HG02943 (cell line): ENCODE results near the gene NEDD9.

Source experiments
- ATAC-seq: cut with Tn5 transposase; IDR thresholded peaks from one replicate; pipeline ENCODE4 v1.9.1; 2021; ENCODE audit warnings: mild to moderate bottlenecking, low read depth, moderate library complexity; ENCODE audit not compliant: unreplicated experiment

NEDD9 gene, protein sequence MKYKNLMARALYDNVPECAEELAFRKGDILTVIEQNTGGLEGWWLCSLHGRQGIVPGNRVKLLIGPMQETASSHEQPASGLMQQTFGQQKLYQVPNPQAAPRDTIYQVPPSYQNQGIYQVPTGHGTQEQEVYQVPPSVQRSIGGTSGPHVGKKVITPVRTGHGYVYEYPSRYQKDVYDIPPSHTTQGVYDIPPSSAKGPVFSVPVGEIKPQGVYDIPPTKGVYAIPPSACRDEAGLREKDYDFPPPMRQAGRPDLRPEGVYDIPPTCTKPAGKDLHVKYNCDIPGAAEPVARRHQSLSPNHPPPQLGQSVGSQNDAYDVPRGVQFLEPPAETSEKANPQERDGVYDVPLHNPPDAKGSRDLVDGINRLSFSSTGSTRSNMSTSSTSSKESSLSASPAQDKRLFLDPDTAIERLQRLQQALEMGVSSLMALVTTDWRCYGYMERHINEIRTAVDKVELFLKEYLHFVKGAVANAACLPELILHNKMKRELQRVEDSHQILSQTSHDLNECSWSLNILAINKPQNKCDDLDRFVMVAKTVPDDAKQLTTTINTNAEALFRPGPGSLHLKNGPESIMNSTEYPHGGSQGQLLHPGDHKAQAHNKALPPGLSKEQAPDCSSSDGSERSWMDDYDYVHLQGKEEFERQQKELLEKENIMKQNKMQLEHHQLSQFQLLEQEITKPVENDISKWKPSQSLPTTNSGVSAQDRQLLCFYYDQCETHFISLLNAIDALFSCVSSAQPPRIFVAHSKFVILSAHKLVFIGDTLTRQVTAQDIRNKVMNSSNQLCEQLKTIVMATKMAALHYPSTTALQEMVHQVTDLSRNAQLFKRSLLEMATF

DNA sequence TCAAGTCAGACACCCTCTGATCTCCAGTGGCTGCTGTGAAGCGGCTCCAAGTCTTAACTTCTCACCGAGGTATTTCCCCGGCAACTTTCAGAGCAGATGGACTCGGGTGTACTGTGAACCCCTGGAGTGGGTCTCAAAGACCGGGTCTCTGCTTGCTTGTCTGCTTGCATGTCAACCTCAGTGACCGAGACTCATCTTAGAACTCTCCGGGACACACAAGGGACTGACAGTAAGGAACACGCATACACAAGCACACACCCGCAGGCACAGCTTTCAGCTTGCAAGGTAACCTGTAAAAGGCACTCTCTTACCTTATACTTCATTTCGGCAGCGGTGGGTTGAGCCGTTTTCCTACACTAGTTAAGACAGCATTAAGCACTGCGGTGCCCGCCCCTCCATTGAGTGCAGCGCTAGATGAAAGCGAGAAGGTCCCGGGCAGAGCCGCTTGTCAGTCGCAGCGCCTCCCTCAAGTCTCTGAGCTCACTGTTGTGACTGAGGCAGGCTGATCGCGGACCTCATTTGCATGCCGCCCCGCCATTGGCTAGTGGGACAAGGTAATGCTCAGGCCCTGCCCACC, at the start of gene NEDD9:
Gene NEDD9, minus strand, starts transcription at position 476 of the 577 bp plus-strand sequence. Its CDS starts 153 bp downstream, at position 323.
- peak; percentile 98 for ATAC-seq

DNA sequence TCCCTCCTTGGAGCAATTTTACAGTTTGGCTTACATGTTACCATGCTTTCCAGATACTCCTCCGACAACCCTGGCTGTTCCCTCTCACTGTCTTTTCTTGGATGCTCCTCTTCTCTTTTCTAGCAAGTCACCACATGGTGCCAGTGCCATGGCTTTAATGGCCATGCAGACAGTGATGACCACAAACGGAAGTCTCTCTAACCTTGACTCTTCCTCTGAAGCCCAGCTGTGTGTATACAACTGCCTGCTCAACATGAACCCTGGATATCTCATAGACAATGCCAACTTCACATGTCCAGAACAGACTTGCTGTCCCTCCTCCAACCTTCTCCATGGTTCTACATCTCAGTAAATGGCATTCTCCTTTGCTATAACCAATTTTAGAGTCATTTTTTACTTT, 49.8 kb upstream of the NEDD9 start:
- ATAC-seq, result no peak

DNA sequence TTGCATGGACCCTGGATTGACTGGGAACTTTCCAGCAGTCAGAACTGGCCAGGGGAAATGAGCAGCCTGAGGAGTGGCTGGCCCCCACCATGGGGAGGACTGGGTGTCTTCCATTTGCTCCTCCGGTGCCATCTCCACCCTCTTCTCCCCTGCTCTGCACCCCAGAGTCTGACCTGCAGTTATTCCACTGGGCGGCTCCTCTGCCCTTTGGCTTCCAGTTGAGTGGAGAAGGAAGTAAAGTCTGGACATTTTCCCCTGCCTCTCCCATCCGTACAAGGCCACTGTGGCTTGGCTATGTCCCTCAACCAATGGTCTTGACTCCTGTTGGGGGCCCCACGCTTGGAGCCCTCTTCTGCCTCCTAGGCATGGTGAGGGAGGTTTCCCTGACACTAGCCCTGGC, 47.9 kb upstream of the NEDD9 start:
- ATAC-seq, result no peak

DNA sequence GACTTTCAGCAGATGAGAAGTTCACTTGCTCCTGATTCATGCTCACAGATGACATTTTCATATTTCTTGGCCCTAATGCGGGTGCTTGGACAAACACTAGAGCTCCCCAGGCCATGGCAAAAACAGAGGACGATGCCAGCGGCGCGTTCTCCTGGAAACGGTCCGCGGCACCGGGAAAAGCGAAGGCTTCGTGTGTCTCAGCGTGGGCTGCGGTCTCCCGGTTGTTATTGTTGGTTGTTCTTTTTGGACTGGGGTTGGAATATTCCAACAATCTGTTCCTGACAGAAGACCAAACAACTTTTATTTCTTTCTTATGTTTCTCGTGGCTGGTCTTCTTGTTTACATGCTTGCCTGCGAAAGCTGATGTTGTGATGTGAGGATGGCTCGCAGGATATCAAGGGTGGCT, 46.8 kb upstream of the NEDD9 start:
- no peak for ATAC-seq

DNA sequence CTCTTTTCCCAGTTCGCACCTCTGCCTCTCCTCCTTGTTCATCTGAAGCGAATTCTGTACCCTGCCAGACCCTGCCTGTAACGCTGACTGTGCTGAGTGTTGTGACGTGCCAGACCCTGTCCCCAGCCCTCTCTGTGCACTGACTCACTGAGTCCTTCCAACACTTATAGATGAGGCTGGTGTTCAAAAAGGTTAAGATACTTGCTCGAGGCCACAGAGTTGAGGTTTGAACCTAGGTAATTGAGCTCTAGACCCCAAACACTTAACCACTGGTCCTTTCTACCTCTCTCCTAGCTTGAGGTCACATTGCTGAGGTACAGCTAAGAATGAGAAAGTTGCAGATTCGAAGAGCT, 45.7 kb upstream of the NEDD9 start:
- no peak for ATAC-seq

DNA sequence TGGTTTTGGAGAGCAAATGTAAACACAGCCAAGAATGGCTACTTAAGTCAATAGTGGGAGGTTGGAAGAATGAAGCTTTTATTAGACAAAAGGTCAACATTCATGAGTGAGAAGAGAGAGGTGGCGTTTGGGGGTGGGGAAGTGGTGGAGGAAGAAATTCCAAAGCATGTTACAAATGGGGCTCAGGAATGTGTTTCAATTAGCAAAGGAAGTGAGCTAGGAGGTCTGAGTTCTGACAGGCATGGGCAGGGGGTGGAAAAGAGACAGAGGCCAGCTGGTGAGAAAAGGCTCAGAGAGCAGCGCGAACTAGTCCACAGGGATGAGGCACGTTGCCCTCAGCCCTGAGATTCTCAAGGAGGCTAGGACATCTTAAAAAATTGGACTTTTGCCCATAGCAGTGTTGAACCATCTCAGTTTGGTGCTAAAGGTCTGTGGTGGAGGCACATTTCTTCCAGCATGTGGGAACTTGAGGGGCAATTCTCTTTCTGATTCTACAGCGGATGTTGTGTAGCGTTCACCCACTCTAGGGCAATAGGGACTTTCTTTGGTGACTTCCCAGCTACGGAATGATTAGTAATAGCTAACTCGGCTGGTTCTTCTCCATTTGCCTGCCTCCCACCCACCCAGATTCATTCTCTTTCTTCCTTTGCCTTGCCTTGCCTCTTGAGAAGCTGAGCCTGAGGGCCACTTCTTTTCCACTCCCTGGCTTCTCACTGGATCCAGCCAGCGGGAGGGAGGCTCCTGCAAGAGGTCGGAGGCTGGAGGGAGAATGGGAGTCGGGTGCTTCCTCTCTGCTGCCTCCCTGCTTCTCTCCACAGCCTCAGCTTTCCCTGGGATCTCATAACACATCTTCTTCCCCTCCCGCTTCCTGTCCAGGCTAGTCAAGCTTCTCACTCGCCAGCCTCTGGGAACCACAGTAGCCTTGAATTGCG, 45.1 kb upstream of the NEDD9 start:
- no peak for ATAC-seq

DNA sequence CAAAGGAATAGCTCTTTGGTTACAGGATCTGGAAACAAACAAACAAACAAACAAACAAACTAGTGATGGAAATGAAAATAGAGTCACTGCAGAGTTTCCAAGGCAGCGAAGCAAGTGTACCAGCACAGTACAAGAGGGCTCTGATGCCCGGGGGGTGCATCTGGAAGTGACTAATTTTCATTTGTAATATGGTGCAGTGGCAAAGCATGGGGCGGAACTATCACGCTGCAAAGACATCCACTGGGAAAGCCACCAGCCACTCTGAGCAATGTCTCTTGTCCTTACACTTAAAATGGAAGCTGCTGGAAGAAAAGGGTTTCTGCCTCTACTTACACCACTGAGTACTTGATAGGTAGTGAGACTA, 44.4 kb upstream of the NEDD9 start:
- ATAC-seq, result no peak

DNA sequence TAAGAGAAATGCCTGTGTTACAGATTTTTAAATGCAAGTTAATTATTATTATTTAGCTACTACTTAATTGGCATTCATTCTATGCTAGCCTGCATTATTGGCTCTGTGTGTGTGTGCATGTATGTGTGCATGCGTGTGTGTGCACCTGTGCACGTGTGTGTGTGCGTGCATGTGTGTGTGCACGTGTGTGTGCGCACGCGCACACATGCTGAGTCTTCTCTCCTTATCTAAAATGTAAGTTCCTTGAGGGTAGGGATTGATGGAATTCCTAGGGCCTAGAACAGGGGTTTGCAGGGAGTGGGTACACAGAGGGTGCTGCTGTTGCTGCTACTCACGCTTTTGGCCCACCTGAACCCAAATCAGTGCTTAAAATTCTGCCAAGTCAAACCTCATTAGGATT, 43.8 kb upstream of the NEDD9 start:
- ATAC-seq, result no peak

DNA sequence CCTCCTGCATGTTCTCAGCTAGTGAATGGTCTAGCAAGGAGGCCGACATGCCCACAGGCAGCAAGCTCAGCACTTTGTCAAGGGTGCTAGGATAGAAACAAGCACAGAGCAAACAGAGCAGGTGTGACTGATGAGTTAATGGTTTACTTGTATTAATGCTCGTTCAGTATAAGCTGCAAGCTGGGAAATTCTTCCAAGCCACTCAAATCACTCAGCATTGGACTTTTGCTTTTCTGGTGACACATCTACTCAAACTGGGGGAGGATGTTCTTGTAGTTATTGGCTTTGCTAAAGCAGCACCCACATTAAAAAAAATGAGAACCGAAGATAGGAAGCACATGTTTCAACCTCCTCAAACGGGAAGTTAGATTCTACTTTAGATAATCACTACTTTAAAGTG, 43.1 kb upstream of the NEDD9 start:
- ATAC-seq, result peak; percentile 73

DNA sequence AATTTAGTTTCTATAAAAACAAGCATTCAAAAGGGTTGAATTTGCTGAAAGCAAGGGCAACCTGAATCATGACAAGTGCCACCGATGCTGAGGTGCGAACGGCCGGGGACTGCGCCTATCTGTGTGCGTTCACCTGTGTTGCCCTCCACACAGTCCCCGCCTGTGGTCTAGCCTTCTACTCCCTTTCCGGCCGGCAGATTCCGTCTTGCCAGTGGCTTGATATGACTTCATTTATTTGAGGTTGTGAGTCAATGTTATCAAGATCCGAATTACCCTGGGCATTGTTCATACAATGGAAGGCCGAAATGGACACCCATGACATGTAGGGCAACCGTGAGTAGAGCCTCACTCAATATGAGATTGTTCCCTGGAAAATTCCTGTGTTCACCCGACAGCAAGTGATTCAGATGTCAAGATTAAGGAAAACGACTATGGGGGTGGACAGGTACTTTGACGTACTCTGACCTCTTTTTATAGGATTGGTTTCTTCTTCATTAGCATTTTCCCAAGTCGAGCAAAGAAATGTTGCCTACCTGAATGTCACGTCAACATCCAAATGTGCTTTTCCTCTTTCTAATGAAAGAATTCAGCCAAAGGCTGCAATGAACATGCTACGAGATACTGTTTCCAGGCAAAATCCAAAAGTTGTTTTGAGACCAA, 41.1 kb upstream of the NEDD9 start:
- no peak for ATAC-seq

DNA sequence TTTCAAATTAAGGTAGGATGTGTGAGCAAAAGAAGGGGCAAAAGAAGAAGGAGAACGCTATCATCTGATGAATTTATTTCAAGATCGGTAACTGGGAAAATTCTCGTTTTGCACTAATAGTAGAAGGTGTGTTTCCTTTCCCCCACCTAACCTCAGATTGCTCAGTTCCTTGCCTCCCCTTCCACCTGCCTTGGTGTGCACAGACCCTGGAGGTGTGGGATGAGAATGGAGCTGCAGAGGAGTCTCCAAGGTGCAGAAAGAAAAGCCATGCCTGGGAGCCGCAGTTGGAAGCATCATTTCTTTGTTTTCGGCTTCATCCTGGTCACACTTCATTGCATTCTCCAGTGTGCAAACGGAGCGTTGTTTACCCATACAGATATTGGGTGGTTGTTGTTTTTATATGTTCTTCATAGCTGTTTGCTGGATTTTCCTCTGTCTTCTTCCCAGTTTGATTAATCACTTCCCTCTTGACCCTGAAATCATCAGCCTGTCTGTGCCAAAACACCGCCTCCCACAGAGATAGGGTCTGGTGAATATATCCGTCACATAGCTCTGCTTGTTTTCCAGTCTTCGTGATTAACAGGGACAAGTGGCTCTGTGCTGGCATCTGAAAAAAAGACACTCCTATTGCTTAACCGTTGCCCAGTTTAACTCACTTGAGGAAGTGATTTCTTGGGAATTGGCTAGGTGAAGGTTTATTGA, 40.2 kb upstream of the NEDD9 start:
- no peak for ATAC-seq

DNA sequence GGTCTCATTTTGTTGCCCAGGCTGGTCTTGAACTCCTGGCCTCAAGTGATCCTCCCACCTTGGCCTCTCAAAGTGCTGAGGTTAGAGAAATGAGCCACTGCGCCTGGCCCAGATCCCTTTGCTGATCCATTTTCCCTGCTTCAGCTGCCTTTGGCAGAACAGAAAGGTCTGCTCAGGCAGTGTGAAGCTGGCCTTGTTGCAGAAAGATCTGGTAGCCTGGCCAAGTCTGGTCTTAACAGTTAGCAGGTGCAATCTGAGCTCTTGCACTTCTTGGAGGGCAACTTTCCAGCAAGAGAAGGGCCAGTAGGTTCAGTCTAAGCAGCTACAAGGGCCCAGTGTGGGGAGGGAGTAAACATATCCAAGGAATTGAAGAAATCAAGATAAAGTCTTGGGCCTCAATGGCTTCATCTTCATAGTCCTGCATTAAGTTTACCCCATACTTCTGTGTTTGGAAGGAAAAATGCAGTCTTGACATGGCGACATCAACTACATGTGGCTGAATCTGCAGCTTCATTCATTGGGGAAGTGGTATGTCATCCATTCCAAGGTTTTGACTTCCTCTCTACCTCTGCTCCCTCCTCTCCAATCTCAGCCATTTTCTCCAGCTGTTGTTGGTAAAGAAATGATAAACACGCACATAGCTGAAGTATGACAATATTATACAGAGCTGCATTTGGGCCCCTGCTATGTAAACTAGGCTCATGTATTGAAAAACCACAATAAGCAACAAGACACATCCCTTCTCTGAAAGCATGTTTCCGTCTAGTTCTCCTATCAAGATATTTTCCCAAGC, 39.0 kb upstream of the NEDD9 start:
- no peak for ATAC-seq

DNA sequence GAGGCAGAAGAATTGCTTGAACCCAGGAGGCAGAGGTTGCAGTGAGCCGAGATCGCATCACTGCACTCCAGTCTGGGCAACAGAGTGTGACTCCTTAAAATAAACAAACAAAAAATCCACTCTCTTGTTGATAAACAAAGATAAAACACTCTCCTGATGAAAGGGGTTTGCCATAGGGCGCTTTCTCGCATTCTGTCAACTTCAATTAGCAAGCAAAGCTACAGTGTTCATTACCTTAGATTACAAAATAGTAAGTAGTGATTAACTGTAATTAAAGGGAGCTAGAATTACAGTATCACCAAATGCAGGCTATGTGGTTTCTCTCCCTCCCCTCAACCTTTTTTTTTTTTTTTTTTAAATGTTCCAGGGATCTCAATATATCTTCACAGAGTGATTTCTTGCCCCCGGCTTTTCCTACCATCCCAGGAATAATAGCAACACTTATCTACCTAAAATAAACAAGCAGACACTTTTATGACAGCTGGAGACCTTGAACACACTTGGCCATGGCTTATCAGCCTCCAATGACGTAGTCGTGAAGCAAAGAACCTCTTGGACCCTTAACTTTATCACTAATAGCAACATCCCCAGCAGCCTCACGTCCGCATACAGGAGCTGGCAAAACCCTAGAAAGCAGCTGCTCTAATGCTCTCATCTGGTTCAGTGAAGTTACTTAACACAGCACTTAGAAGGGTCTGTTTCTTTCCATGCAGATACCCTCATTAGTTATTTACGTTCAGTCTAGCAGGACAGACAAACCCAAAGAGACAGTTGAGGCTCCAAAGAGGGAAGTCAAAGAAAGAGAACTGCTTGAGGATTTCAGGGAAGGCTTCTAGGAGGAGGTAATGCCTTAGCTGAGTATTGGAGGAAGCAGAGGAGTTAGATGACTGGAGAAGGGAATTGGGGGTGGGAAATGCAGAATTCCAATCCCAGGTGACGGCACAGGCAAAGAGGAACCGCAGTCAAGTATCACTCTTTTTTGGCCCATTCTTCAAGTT, 37.9 kb upstream of the NEDD9 start:
- no peak for ATAC-seq

DNA sequence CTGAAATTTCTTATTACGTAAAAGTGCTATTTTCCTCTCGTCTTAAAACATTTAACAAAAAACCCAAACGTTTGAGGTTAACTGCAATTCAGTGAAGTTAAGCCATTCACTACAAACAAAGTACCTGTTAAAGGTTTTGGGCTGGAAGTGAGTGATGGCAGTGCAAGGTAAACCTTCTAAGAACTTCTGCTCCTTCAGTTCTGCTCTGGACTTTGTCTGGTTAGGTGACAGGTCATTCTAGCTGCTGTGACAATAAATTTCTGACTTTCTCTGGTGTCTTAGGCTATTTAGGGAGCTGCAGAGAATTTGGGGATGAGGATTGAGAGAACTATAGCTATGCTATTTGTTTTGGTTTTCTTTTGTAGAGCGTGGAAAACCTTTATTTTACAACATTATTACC, 36.5 kb upstream of the NEDD9 start:
- no peak for ATAC-seq

DNA sequence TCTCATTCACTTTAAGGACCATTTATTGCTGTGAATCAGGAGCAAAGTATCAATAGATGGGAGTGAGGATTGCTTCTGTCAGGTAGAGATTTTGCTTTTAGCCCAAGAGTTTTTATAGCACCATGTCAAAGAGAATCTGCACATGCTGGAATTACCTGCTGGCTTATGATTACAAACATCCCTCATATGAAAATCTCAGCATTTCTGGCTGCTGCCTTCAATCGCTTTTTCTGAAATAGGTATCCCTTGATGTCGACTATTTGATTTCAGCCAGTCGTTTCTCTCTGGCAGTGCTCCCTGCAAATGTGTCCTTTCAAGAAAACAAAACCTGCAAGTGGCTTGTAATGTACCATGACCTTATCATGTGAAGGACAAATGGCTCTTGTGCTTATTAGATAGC, 34.5 kb upstream of the NEDD9 start:
- no peak for ATAC-seq

DNA sequence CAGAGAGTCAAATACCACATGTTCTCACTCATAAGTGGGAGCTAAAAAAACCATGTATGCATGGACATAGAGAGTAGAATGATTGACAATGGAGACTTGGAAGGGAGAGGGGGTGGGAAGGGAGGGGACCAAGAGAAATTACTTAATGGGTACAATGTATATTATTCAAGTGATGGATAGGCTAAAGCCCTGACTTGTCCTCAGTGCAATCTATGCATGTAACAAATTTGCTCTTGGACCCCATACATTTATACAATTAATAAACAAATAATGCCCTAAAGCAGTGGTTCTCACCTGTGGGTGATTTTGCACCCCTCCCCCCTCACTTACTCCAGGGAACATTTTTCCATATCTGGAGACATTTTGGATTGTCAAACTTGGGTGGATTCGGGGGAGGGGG, 33.5 kb upstream of the NEDD9 start:
- no peak for ATAC-seq

DNA sequence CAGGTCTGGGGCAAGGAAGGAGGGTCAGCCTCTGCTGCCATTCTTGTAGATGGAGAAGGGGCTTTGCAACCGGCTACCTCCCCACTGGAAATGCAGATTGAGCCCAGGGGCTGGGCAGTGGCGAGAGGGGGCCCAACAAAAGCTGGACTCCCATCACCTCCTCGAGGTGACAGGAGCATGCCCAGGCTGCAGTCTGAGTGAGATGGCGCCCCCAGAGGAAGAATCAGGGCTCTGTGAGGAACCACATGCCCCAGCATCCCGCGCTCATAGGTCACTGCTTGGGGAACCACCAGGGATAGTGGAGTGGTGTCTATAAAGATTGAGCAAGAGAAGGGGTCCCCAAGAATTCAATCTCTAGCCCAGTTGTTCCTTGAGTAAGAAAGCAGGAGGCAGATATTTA, 31.6 kb upstream of the NEDD9 start:
- no peak for ATAC-seq
